Measurements from ENCODE around the gene SLC30A5.
A peak's percentile ranks its signal among the peaks of the same experiment; 100 is the strongest.
"Not testable (repeated sequence)": the region's sequence is repeated elsewhere in the genome, so short reads cannot be mapped to it uniquely, and the experiment has no call there.

SLC30A5 gene

GRCh38 chr5:69093771-69094482 is at the start of gene SLC30A5:
Gene SLC30A5, plus strand, starts transcription at chr5:69094014. Its CDS starts 242 bp downstream, at chr5:69094256.
- DNase-seq: peak; percentile 100

GRCh38 chr5:69045213-69045612 is 48.6 kb upstream of the SLC30A5 start:
- DNase-seq: not testable (repeated sequence)

DNA sequence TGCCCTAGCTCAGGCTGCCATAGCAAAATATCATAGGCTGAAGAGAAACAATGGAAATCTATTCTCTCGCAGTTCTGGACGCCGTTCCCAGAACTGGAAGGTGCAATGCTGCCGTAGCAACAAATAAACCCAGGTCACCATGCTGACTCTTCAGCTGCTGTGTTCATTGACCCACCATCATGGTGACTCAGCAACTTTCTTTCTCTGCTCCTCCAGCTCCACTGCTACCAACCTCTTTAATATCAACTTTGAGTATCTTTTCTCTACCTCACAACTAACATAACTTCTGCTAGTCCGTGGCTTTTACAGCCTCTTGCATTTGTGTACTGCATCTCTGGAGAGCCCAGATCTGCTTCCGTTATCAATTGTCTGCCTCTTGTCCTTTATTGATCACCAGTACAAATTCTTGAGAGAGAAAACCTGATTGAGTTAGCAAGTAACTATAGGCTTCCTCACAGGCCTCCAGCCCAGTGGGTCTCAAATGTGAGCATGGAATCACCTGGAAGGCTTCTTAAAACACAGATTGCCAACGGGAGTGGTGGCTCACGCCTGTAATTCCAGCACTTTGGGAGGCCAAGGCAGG is 47.3 kb upstream of the SLC30A5 start:
- peak; percentile 12 for DNase-seq

DNA sequence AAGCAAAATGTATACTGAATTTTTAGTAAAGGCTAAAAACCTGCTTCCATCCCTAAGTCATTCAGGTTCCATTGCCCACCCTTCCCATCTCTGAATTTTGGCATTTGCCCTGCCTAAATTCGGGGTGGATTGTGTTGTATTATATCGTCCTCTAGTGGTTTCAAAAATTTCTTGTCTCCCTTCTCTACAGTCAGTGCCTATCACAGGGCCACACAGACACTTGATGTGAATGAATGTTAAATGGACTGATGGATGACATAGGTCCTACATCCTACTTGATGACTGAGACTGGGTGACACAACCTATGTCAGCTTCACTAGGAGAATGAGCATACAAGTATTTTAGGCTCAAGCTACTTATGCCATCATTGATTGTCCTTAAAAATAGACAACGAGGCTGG is 45.6 kb upstream of the SLC30A5 start:
- DNase-seq: peak; percentile 8

- DNase-seq: no peak
Observed at GRCh38 chr5:69049151-69049550, 44.7 kb upstream of the SLC30A5 start.

GRCh38 chr5:69049796-69050195 is 44.0 kb upstream of the SLC30A5 start:
- DNase-seq: no peak

GRCh38 chr5:69050214-69050613 is 43.6 kb upstream of the SLC30A5 start:
- DNase-seq: no peak

GRCh38 chr5:69052181-69052580 is 41.6 kb upstream of the SLC30A5 start:
- no peak for DNase-seq

GRCh38 chr5:69074664-69075521 is 18.9 kb upstream of the SLC30A5 start:
- DNase-seq: no peak

- no peak for DNase-seq
Observed at GRCh38 chr5:69075522-69076179, 18.2 kb upstream of the SLC30A5 start.

GRCh38 chr5:69078921-69079540 is 14.8 kb upstream of the SLC30A5 start:
- no peak for DNase-seq

DNA sequence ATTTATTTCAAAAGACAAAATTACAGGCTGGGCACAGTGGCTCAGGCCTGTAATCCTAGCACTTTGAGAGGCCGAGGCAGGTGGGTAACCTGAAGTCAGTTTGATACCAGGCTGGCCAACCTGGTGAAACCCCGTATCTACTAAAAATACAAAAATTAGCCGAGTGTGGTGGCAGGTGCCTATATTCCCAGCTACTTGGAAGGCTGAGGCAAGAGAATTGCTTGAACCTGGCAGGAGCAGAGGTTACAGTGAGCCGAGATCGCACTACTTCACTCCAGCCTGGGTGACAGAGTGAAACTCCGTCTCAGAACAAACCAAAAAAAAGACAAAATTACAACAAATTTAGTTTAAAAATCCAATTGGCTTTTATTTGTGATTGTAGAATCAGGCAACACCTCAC is 14.3 kb upstream of the SLC30A5 start:
- DNase-seq: no peak

GRCh38 chr5:69083412-69083811 is 10.4 kb upstream of the SLC30A5 start:
- DNase-seq: peak; percentile 6

DNA sequence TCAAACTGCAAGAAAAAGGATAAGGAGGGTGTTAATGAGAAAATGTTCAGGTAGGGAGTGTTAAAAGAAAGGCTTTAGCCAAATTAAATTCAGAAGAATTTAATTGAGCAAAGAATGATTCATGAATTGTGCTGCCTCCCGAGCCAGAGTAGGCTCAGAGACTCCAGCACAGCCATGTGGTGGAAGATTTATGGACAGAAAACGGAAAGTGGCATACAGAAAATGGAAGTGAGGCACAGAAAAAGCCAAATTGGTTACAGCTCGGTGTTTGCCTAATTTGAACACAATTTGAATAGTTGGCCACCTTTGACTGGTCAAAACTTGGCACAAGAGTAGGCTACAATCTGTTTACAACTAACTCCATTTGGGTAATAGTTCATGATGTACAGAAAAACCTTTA is 9.6 kb upstream of the SLC30A5 start:
- DNase-seq: no peak

- no peak for DNase-seq
Observed at GRCh38 chr5:69084903-69085302, 8.9 kb upstream of the SLC30A5 start.

GRCh38 chr5:69086206-69086605 is 7.6 kb upstream of the SLC30A5 start:
- no peak for DNase-seq

GRCh38 chr5:69088006-69088405 is 5.8 kb upstream of the SLC30A5 start:
- DNase-seq: not testable (repeated sequence)

GRCh38 chr5:69090158-69090557 is 3.7 kb upstream of the SLC30A5 start:
- DNase-seq: no peak

- no peak for DNase-seq
Observed at GRCh38 chr5:69091771-69092170, 2.0 kb upstream of the SLC30A5 start.

DNA sequence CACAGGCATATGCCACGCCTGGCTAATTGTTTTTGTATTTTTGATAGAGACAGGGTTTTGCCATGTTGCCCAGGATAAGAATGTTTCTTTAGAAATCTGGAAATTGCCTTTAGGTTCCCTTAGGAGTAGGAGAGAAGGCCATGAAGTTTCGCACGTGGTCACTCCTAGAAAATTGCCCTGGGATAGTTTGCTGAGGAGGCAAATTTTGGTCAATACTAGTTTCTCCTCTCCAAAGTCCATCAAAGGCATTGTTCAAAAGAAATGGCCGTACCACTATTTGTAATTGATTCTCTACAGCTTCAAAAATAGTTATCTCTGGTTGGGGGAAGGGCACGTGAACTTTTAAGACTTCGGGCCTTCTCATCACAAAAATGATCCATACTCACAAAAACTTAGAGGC is 845 bp upstream of the SLC30A5 start:
- DNase-seq: no peak

DNA sequence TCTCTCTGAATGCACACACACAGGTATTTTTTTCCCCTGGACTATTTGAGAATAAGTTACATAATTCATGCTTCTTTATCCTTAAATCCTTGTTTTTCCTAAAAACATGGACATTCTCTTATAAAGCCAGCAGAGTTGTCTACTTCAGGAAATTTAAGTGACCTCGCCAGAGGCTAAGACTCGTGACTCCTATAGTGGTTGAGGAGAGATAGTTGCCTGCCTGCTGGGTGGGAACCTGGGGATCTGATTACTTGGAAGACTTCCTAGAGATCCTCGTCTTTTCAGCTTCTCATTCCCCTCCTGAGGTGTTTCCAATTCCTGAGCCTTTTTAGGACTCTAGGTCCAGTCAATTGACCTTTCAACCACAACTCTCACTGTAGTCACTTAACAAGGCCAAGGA is 5.5 kb downstream of the SLC30A5 start:
- no peak for DNase-seq

GRCh38 chr5:69103521-69103920 is 9.7 kb downstream of the SLC30A5 start:
- no peak for DNase-seq

Data from fibroblast of upper back skin (primary cell).